HEK293 (cell line): ENCODE data around the gene MADCAM1.

Experiments
- TCF7L2 ChIP-seq: IDR thresholded peaks from 2 replicates; pipeline ENCODE4 v1.6.1; 2011; ENCODE audit warnings: low read depth, mild to moderate bottlenecking, inconsistent platforms, low read length, moderate library complexity, borderline replicate concordance
- TF ChIP-seq, protein P1 (sequence below): fragments of 450-650 bp; formaldehyde crosslinking; IDR thresholded peaks from 2 replicates; pipeline ENCODE4 v1.5.1; 2016; ENCODE audit warnings: missing biosample characterization, missing genetic modification characterization

GRCh38 chr19:480016-480855 is 16.1 kb upstream of the MADCAM1 start:
- no peak for TF ChIP-seq TCF7L2
- TF ChIP-seq, protein P1, sequence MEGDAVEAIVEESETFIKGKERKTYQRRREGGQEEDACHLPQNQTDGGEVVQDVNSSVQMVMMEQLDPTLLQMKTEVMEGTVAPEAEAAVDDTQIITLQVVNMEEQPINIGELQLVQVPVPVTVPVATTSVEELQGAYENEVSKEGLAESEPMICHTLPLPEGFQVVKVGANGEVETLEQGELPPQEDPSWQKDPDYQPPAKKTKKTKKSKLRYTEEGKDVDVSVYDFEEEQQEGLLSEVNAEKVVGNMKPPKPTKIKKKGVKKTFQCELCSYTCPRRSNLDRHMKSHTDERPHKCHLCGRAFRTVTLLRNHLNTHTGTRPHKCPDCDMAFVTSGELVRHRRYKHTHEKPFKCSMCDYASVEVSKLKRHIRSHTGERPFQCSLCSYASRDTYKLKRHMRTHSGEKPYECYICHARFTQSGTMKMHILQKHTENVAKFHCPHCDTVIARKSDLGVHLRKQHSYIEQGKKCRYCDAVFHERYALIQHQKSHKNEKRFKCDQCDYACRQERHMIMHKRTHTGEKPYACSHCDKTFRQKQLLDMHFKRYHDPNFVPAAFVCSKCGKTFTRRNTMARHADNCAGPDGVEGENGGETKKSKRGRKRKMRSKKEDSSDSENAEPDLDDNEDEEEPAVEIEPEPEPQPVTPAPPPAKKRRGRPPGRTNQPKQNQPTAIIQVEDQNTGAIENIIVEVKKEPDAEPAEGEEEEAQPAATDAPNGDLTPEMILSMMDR (tag by site-specific recombination), result peak; percentile 58; the same call in 1 of the 2 replicates
